SIG-M5 treated with dmso at 0.1 percent for 504 hours (cell line): ENCODE measurements around the gene LLGL1.
A peak's percentile ranks its signal among the peaks of the same experiment; 100 is the strongest.

Experiments
- DNase-seq: peaks from one replicate; lab custom pipeline; 2025; ENCODE audit not compliant: unreplicated experiment; lab: John Stamatoyannopoulos, UW

Gene LLGL1

GRCh38 chr17:18225121-18225641, at the start of gene LLGL1:
Gene LLGL1, plus strand, starts transcription at chr17:18225635. Its CDS starts 48 bp downstream, at chr17:18225683.
- peak; percentile 83 for DNase-seq

DNA sequence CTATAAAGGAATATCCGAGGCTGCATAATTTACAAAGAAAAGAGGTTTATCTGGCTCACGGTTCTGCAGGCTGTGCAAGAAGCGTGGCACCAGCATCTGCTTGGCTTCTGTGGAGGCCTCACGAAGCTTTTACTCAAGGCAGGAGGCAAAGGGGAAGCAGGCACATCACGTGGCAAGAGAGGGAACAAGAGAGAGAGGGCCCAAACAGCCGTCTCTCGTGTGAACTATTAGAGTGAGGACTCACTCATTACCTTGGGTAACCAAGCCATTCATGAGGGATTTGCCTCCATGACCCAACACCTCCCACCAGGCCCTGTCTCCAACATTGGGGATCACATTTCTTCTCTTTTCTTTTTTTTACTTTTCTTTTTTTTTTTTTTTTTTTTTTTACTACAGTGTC, 49.3 kb upstream of the LLGL1 start:
- peak; percentile 24 for DNase-seq

DNA sequence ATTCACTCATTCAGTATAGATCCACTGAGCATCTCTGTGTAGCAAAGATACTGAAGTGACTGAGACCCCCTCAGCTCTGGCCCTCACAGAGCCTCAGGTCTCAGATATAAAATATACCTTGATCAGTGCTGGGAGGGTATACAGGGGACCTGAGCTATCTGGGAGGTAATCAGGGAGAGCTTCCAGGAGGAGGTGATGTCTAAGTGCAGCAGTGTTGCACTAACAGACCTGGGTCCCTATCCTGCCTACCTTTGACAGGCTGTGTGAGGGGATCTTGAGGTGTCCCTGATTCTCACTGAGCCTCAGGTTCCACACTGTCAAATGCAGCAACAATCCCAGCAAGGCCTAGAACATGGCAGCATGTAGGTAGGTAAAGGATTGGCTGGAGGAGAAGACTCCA, 48.3 kb upstream of the LLGL1 start:
- no peak for DNase-seq

DNA sequence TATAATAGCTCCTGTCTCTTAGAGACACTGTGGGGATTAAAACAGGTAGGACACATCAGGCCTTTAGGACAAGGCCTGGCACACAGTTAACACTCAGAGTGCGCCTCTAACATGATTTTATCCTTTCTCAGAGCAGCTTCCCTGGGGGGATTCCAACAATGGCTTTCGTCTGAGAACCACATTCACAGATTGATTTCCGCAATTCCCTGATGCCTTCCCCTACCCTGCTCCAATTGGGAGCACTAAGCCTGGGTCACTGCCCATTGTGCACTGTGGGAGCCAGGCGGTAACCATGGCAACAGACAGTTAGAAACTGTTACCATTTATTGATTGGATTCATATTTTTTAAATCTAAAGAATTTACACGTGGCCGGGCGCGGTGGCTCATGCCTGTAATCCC, 47.7 kb upstream of the LLGL1 start:
- DNase-seq = no peak

DNA sequence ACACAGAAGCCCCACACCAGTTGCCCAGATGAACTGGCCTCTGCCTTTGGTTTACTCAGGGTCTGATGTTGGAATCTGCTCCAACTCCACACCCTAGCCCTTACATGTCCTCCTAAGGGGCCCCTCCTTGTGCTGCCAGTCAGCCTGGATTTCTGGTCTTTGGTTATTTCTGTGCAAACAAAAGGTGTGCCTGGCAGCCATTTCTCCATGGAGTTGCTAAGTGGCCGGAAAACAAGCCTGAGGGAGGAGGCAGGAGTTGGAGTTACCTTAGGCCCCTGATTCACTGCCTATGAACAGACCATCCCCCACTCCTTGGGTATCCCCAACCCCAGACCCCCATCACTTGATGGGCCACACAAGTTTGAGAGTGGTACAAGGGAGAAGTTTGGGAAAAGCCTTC, 46.2 kb upstream of the LLGL1 start:
- no peak for DNase-seq

DNA sequence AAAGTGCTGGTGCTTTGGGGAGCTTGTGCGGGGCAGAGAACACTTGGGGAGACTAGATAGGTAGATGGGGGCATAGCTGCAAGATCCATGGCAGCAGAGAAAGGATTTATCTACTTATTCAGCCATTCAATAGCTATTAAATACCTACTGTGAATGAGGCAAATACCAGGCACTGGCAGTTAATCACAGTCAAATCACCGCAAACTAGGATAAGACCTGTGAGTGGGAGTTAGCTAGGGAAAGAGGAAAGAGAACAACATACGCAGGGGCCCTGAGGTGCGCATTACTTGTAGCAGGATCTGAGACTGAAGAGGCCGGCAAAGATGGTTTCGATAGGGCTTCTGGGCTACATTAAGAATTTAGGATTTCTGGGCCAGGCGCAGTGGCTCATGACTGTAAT, 45.6 kb upstream of the LLGL1 start:
- DNase-seq = no peak

- no peak for DNase-seq
Observed at GRCh38 chr17:18181358-18181757, 44.1 kb upstream of the LLGL1 start.

DNA sequence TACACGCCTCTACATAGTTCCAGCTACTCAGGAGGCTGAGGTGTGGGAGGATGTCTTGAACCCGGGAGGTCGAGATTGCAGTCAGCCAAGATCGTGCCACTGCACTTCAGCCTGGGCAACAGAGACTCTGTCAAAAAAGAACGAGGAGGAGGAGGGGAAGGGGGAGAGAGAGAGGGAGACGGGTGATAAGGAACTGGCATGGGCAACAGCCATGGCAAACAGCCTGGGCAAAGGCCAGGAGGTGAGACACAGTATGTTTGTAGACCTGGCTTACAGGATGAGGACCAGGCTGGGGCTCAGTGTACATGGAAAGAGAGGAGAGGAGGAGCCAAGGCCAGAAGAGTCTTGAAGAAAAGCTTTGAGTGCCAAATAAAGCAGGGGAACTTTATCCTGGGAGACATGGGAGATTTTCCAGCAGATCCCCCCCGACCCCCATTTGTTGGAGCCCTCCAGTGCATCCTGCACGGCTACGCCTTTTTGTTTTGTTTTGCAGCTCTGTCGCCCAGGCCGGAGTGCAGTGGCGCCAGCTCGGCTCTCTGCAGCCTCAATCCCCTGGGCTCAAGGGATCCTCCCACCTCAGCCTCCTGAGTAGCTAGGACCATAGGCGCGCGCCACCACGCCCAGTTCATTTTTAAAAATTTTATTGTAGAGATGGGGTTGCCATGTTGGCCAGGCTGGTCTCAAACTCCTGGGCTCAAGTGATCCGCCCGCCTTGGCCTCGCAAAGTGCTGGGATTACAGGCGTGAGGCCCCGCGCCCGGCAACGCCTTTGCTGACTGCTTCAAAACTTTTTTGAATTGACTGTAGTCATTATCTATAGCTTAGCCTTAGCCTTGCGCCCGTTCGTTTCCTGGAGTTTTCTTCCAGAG, 43.1 kb upstream of the LLGL1 start:
- no peak for DNase-seq

- peak; percentile 75 for DNase-seq
Observed at GRCh38 chr17:18182978-18183333, 42.5 kb upstream of the LLGL1 start.

DNA sequence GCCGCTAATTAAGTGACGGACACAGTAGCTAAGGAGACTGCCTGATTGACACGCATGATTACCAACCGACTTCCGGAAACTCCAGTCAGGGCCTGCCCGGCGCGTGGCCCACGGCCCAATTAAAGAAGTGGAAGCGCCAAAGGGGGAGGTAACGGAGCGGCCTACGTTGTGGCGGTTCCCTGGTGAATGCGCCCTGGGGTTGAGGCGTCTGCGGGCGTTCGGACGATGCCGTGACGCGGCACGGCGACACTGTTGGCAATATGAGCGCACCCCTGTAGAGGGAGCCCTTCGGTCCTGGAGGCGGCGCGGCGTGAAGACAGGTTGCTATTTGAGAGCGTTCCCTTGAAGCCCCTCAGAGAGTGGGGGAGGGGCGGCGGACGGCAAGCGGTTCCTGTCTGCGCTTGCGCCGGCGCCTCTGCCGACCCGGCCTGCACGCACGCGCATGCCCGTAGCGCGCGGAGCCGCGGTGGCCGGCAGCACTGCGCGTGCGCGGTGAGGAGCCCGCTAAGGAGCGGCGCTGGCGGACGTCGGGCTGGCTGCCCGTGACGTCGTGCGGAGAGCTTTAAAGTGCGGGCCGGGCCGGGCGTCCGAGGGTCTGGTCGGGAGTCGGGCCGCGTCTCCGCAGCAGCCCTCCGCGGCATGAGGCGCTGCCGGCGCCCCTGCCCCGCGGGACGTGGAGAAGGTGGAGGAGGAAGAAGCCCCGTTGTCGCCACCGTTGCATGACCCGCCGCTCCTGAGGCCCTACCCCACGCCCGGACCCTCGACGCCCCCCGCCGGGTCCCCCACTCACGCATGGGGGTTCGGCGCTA, 41.9 kb upstream of the LLGL1 start, which contains the start of gene ALKBH5:
TSS of gene ALKBH5 (plus strand) at position 495 of the 809 bp plus-strand sequence. CDS start 416 bp downstream, outside the sequence.
- DNase-seq = peak; percentile 98

GRCh38 chr17:18184143-18185031, 41.0 kb upstream of the LLGL1 start:
- peak; percentile 31 for DNase-seq

- no peak for DNase-seq
Observed at GRCh38 chr17:18185391-18185790, 40.0 kb upstream of the LLGL1 start.

DNA sequence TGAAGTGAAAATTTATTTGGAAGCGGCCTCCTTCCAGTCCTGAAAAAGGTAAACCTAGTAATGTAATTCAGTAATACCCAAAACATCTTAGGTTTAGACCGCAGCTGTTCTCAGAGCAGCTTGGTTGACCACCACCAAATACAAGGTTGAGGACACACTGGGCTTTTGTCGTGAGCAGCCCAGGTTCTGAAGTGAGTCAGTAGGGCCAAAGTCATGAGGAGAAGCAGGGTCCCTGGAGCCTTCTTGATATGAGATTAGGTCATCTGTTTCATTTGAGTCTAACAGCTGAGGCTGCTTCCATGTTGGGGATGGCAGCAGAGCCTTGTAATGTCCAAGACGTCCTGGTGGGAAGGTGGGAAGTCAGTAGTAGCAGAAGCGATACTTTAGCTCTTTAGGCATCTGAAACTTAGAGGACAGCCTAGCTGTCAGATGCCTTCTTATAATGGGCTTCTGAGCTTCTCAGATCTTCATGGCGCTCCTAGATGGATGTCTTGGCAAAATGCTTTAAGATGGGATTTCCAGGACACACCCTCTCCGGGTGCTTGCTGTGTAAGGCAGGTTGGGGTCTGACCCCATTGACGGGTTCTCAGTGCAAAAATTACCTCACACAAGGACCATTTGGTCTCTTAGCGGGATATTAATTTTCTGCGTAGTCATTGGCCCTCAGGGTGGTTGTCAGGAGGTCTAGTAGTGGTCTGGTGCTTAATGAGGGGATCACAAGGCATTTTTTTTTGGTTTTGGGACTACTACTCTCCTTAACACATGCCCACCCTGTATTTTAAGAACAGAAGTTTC, 39.4 kb upstream of the LLGL1 start:
- no peak for DNase-seq

GRCh38 chr17:18186627-18186982, 38.8 kb upstream of the LLGL1 start:
- DNase-seq = no peak

DNA sequence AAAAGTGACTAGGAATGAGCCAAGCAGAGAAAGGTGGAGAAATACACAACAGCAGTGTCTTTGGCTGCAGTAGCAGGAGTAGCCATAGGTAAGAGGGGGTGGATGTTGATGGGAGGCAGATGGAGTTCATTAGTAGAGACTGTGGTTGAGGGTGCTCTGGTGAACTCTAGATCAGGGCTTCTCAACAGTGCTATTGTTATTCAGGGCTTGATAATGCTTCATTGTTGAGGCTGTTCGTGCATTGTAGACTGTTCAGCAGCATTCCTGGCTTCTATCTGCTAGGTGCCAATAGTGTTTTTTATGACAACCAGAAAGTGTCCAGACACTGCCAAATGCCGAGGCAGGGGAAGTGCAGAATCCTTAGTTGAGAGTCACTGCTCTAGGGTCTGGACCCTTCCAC, 38.2 kb upstream of the LLGL1 start:
- no peak for DNase-seq

DNA sequence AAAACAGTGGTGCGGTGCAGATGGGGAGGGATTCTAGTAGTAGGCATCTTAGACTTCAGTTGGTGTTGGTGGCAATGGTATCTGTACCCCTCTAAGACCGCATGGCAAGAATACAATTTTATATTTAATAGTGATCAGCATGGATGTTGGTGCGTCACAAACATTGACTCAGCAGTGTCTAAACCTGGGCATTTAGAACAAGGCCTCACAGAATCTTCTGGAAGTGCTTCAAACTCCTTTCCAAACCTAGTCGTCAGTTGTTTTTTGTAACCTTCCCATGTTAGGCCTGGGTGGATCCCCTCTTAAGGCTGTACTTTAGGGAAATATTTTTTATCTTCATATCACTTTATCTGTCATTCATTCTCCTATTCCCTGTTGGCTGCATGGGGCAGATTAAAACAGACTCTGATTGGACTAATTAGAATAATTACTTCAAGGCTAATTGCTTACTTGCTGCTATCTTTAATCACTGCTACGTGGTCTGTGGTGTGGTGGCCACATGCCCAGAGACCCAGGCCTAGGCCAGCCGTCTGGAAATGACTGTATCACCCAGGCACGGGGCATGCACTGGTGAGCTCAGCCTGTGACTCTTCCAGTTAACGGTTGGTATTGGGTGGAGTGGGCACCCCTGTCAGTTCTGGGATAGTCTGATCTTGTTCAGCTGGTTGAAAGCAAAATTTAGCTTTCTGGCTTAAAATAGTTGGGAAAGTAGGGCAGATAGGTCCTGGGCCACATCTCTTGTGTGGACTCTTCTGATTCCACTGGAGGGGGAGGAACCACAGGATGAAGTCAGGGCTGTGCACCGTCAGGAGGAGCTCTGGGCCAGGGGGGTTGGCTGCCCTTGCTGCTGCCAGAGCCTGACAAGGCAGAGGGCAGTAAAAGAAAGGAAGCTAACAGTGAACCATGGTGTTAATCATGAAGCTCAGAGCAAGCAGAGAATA, 37.3 kb upstream of the LLGL1 start:
- no peak for DNase-seq

GRCh38 chr17:18190628-18191235, 34.7 kb upstream of the LLGL1 start:
- DNase-seq = no peak

DNA sequence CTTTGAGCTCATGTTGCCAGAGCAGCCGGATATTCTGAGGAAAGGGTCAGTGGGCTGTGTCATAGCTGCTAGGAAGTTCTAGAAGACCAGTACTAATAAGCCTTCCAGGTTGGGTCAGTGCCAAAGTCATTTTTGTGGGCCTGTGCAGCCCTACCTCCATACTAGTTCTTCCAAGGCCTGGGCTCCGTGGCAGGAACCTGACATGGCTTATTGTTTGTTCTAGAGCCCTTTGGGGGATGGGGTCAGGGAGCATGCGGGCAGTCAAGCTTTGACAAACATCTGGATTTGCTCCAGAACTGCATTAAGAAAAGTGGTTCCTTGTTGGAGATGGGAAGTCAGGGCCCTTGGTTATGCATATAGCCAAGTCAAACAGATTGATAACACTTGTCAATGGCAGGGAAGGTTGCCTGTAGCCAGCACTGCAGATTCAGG, 34.2 kb upstream of the LLGL1 start:
- DNase-seq = no peak

DNA sequence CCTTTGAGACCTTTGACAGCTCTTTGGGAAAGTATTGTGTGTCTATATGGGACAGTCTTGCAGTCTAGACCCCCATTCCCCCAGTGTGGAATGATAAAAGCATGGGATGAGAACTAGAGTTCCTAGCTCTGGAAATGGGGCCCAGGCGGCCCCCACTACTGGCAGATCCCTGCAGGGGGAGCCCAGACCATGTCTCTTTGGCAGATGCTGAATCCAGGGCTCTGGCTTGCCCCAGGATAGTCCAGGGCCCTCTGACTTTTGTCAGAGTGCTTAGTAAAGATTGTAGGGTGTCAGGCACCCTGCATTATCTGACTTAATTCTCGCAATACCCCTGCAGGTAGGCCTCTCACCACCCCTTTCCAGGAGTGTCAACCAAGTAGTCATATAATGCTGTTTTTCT, 33.5 kb upstream of the LLGL1 start:
- DNase-seq = no peak
